HEK293T (cell line): ENCODE results near the gene FBXL3.

Source experiments
- CTBP1 ChIP-seq: fragments of 450-650 bp; IDR thresholded peaks from 2 replicates; pipeline ENCODE4 v1.6.1; 2016; ENCODE audit warnings: borderline replicate concordance
- ELF4 ChIP-seq: fragments of 450-650 bp; IDR thresholded peaks from 2 replicates; pipeline ENCODE4 v1.6.1; 2017; ENCODE audit warnings: antibody characterized with exemption
- FOXA1 ChIP-seq: fragments of 450-650 bp; IDR thresholded peaks from 2 replicates; pipeline ENCODE4 v1.6.1; 2016; ENCODE audit warnings: mild to moderate bottlenecking
- FOXM1 ChIP-seq: fragments of 450-650 bp; IDR thresholded peaks from 2 replicates; pipeline ENCODE4 v1.6.1; 2017; ENCODE audit warnings: mild to moderate bottlenecking, borderline replicate concordance
- HDGF ChIP-seq: fragments of 450-650 bp; IDR thresholded peaks from 2 replicates; pipeline ENCODE4 v1.6.1; 2017; ENCODE audit warnings: antibody characterized with exemption, borderline replicate concordance
- L3MBTL2 ChIP-seq: fragments of 450-650 bp; conservative IDR thresholded peaks from 2 replicates; pipeline ENCODE4 v1.6.1; 2016; ENCODE audit warnings: mild to moderate bottlenecking
- LEF1 ChIP-seq: fragments of 450-650 bp; IDR thresholded peaks from 2 replicates; pipeline ENCODE4 v1.6.1; 2017; ENCODE audit warnings: mild to moderate bottlenecking, borderline replicate concordance
- SP1 ChIP-seq: fragments of 450-650 bp; IDR thresholded peaks from 2 replicates; pipeline ENCODE4 v1.6.1; 2017
- TARDBP ChIP-seq: fragments of 450-650 bp; IDR thresholded peaks from 2 replicates; pipeline ENCODE4 v1.6.1; 2016
- TF ChIP-seq, protein P1 (sequence below): fragments of 450-650 bp; IDR thresholded peaks from 2 replicates; pipeline ENCODE4 v1.6.1; 2016

DNA sequence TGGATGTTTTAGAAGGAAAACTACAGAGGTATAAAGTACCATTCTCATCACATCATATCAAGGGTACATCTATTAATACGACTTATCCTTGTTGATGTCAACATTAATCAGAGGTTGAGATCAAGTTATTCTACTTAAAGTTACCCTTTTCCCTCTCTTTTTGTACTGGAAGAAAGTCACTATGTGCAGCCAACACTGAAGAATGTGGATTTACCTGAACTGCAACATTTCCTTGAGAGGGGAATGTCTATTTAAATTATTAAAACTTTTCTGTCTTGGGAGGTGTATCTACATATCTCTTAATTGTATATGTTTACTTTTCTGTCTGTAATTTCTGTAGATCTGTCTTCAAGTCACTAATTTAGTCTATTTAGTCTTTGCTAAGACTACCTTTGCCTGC, 2.5 kb upstream of the FBXL3 start:
- TF ChIP-seq FOXM1 (no peak), FOXA1 (no peak), ELF4 (no peak), LEF1 (no peak), HDGF (no peak), L3MBTL2 (no peak), CTBP1 (no peak), SP1 (no peak), TARDBP (no peak)
- TF ChIP-seq, protein P1, sequence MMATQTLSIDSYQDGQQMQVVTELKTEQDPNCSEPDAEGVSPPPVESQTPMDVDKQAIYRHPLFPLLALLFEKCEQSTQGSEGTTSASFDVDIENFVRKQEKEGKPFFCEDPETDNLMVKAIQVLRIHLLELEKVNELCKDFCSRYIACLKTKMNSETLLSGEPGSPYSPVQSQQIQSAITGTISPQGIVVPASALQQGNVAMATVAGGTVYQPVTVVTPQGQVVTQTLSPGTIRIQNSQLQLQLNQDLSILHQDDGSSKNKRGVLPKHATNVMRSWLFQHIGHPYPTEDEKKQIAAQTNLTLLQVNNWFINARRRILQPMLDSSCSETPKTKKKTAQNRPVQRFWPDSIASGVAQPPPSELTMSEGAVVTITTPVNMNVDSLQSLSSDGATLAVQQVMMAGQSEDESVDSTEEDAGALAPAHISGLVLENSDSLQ, result no peak
